Measurements from ENCODE around the gene FILIP1.
A peak's percentile ranks its signal among the peaks of the same experiment; 100 is the strongest.

The FILIP1 gene

DNA sequence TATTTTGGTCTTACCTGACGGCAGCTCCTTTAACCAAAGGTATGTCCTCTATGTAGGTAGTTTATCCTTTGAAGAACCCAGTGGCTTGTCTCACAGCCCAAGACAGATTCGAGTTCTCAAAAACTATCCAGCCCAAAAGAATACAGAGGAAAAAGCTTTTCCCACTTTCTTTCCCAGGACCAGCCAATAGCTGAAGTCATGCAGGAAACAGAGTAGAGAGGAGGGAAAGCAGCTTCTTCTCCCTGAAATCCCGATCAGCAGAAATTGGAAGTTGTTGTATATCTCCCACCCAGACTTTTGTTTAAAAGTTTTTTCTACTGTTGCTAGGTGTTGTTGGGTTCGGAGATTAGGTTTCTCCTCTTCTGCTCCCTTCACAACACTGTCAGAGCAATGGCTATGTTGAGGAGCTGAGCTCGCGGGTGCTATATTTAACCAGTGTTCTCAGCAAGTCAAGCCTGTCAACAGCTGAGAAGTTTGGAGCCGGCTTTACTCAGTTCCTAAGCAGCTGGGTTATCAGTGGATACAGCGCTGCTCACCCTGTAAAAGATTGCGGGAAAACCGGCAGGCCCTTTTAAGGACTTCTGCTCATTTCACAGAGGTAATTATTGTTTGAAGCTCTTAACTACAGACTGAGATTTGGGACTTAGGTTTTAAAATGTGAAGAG lies at the start of gene FILIP1:
Gene FILIP1 (minus strand): TSS at position 401 of the 665 bp plus-strand sequence. CDS start 78,828 bp downstream, outside the sequence.
- DNase-seq = no peak

DNA sequence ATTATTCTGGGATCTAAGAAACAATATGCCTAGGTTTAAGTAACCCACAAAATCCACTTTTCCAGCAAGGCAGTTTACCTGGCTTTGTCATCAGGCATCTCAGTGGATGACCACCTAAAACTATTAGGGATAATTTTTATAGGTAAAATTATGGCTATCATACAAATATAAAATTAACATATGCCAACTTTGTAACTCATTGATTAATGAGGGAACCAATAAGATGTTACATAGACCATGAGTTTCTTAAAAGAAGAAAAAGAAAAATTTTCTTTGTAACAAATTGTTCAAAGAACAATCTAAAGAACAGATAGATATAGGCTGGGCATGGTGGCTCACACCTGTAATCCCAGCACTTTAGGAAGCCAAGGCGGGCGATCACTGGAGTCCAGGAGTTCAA lies 49.7 kb upstream of the FILIP1 start:
- DNase-seq = no peak

DNA sequence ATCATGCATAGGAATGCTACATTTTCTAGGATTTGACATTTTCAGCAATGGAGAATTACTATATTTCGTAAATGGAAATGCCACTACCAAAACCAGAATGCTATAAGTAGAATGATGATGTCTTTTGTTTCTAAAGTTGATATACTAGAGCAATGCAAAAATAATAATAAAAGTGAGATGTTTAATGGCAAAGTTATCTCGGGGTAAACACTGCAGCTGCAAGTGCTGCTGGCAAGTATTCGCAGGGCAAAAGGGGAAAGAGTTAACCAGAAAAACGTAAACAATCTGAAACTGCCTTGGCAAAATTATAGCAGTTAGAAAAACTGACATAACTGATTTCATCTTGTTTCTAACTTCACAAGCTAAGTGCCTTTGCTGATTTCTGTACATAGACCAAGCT lies 45.5 kb upstream of the FILIP1 start:
- no peak for DNase-seq

DNA sequence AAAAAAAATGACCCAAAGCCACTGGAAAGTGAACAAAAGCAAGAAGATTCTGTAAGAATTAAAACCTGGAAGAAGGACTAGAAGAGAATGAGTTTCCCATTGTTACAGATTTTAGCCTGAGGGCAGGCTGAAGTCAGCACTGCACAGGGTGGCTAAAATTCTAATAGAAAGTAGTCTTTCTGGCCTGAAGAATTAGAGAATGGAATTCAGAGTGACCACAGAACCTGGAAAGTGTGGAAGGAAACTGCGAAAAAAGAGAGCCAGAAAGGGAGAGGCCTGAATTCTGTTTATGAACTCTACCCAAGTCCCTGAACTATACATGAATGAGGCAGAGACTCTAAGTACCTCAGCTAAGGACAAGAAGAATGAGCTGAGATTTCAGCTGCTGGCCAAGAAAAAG lies 38.9 kb upstream of the FILIP1 start:
- DNase-seq = no peak

DNA sequence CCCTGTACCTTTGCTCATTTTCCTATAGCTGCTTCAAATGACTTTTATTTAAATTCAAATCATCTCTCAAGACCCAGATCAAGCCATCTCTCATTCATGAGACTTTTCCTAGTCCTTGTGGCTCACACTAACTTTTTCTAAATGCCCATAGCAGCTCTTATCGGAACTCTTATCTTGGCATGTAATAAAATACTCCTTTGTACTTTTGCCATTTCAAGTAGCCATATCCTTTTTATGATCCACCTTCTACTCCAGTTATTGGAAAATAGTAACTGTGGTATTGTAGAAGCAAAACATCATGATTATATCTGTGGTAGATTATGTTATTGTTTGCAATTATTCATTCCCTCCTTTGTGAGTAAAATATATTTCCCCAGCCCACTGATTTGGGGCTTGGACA lies 37.6 kb upstream of the FILIP1 start:
- DNase-seq = no peak

GRCh38 chr6:75530696-75531095 lies 37.1 kb upstream of the FILIP1 start:
- no peak for DNase-seq

GRCh38 chr6:75528423-75528822 lies 34.8 kb upstream of the FILIP1 start:
- no peak for DNase-seq

- DNase-seq = peak; percentile 31 to 69
Observed at GRCh38 chr6:75526502-75527127, 33.0 kb upstream of the FILIP1 start.

GRCh38 chr6:75525682-75526081 lies 32.1 kb upstream of the FILIP1 start:
- no peak for DNase-seq

GRCh38 chr6:75524322-75524972 lies 30.8 kb upstream of the FILIP1 start:
- no peak for DNase-seq

- no peak for DNase-seq
Observed at GRCh38 chr6:75516757-75517156, 23.2 kb upstream of the FILIP1 start.

DNA sequence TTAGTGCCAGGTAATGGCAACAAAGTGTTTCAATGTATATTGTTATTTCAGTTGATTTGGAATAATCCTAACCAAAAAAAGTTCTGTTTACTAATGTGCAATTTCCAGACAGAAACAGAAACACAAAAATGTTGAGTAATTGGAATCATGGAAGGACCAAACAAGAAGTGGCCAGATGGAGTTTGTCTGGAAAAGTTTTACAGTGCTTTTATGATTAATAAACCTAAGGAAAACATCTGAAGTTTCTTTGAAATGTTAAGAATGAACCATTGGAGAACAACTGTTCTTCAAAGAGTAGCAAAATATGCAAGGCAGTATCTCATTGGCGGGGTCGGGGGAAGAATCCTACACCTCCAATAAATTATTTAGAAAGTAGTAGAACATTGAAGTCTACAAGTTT lies 19.0 kb upstream of the FILIP1 start:
- DNase-seq = no peak

DNA sequence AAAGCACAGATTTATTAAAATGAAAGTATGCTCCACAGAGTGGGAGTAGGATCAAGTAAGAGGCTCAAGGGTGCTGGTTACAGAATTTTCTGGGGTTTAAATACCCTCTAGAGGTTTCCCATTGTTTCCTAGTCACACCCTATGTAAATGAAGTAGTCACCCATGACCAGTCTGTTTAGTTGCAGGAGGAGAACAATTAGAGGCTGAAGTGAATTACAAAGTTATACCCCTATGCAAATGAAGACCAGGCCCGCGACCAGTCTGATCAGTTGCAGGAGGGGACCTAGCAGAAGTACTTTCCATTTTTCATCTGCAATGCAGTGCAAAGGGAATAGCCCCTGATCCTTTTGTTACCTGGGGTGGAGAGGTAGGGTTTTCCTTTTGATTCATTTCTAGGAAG lies 11.8 kb upstream of the FILIP1 start:
- DNase-seq = no peak

DNA sequence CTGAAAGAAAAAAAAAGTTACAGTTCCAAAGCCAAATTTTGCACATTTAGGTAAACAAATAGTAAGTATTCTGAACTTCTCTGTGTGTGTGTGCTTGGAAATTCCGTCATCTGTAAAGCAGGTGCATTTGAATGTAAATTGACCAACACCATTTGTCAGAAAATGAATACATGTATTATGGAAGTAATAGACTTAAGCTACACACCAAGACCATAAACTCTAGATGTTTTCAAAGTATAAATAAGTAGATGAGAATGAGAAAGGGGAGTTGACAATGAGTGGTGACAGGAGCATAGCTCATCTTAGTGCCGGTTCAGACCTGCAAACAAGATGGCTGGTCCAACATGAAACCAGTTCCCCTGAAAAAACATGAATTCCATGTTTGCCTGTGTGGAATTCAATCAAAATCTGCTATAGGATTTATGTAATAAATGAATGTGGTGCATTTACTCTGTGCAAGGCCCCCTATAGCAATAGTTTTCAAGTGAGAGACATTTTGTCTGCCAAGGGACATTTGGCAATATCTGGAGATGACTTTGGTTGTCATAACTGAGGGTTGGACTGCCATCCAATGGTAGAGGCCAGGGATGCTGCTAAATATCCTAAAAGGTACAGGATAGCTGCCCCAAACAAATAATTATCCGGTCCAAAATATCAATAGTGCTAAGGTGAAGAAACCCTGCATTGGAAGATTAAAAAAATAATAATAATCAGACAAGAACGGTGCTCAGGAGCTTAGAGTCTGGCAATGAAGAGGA lies 11.0 kb upstream of the FILIP1 start:
- DNase-seq = no peak

GRCh38 chr6:75503291-75503690 lies 9.7 kb upstream of the FILIP1 start:
- DNase-seq = no peak

DNA sequence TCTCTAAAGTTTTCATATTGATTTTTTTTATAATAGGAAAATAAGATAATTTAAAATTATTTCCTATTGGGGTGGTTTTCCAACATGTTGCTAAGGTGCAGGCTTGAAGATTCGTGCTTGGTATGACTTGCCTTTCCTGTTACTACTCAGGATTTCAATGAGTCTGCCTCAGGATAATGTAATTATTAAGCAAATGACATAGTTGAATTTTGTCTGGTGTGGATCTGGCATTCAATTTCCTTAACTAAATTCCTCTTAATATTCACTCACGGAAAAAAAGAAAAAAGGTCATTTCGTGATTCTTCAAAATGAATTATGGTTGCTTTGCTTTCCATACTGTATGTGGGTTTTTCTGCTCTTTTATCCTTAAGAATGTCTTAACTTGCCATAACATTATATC lies 9.3 kb upstream of the FILIP1 start:
- DNase-seq = no peak

DNA sequence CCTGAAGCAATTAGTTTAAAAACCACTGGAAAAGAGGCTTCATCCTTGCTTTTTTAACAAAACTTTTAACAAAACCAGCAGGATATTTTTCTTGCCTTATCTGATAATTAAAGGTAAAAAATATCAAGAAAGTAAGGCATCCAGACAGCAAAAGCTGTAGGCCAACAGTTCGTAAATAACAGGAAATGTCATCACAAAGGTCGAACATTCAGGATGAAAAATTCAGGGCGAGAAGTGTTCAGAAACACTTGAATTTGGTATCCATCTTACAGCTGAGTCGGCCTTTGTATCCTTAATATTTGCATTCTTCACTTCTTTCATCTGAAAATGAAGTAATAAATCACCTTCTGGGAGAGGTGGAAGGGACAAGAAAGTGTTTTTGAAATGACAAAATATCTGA lies 8.2 kb upstream of the FILIP1 start:
- DNase-seq = no peak

DNA sequence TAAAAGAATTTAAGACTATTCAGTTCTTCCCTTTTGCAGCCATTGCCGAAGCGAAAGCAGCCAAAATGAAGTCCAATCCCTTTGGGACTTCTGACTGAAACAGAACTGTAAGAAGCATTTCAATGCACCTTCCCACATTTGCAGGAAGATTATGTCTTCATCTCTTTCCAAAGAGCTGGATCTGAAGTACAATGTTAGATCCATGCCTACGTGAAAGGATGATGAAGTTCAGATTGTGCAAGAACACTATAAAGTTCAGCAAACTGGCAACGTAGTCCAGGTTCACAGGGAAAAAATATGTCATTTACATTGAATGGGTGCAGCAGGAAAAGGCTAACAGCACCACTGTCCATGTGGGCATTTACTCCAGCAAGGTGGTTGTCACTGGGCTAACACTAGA lies 6.0 kb upstream of the FILIP1 start:
- no peak for DNase-seq

DNA sequence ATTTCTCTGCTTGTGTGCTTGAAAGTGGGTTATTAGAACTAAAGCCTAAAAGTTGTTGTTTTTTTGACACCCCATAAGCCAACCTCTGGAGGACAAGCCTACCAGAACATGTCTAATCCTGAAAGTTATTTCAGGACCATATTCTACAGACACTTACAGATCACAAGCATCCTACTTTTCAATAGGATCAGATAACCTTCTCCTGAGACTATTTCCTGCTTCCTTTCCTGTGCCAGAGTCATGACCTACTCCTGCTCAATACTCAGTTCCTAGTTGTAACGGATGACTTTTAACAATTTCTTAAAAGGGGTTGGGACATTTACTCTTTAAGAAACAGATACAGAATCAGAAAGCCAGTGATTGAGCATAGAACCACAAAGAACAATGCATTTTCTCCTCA lies 5.3 kb upstream of the FILIP1 start:
- DNase-seq = no peak

DNA sequence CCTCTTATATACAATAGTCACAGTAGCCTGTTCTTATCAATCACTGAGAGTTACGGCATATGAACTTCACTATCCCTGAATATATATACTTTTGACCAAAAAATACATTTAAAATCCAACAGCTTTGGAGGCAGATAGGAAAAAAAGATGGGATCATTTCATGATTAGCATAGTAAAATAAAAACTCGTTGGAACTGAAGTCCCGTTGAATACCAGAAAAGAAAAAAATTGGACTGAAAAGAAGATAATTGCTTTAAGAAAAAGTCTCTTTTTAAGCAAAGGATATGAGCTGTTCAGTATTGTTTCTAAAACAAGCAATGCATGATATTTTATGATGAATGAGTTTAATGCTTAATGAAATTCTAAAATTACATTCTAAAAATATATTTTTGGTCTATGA lies 4.4 kb upstream of the FILIP1 start:
- no peak for DNase-seq

- no peak for DNase-seq
Observed at GRCh38 chr6:75495011-75495410, 1.4 kb upstream of the FILIP1 start.

DNA sequence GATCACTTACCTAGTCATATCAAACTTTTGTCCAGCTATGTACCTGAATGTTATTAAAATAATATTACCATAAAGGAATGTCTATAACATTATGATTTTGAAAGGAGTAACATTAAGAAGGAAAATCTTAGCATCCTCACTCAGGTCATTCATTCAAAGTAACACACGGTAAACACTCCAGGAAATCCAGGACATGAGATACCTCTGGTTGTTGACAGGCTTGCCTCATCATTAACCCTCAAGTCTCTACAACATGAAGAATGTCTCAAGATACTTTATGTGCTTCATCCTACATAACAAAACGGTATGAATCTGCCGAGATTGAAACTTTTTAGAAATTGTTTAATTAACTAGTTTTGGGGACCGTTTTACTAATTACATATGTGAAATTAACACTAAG lies 690 bp upstream of the FILIP1 start:
- no peak for DNase-seq

GRCh38 chr6:75492386-75493153 lies 1.0 kb downstream of the FILIP1 start:
- DNase-seq = no peak
